Tibial nerve (tissue), 4 donors: ENCODE data around the gene ROBO3. TPM values are rescaled to one million over a fixed set of nuclear protein-coding genes. Genes with fewer than 3 reads are reported as not detected.
A peak's percentile ranks its signal among the peaks of the same experiment; 100 is the strongest.

Experiments
- DNase-seq, 2 donors: peaks; one replicate each; pipeline ENCODE4 v3.0.0-alpha.2; 2019; ENCODE audit warnings: low spot score in 2 of 2
- H3K27ac ChIP-seq, 4 donors: fragments of 200-600 bp; sonication (generic) in 3 of 4; one replicate each; pipeline ENCODE4 v1.5.1; 2017 to 2019; ENCODE audit warnings: mild to moderate bottlenecking in 1 of 4
- H3K27me3 ChIP-seq, 2 donors: fragments of 200-600 bp; sonication (generic) in 1 of 2; one replicate each; pipeline versions ENCODE4 v1.5.1 to v1.6.0; 2017 to 2019
- H3K36me3 ChIP-seq, 3 donors: fragments of 200-600 bp; sonication (generic); one replicate each; pipeline ENCODE4 v1.5.1; 2018 to 2019
- H3K4me1 ChIP-seq, 4 donors: fragments of 200-600 bp; sonication (generic) in 3 of 4; one replicate each; pipeline ENCODE4 v1.5.1; 2017 to 2019
- H3K4me3 ChIP-seq, 4 donors: fragments of 200-600 bp; sonication (generic) in 3 of 4; one replicate each; pipeline ENCODE4 v1.5.1; 2017 to 2019; ENCODE audit warnings: mild to moderate bottlenecking in 1 of 4, moderate library complexity in 1 of 4
- H3K9me3 ChIP-seq, 4 donors: fragments of 200-600 bp; sonication (generic) in 3 of 4; one replicate each; pipeline ENCODE4 v1.5.1; 2017 to 2019
- CTCF ChIP-seq, 5 experiments: fragments of 200-600 bp in 3 of 5; fragments of 450-650 bp in 2 of 5; sonication (generic) in 3 of 5; IDR thresholded peaks; one replicate each; pipeline ENCODE4 v1.5.1; 2016 to 2019; ENCODE audit warnings: antibody characterized with exemption in 5 of 5, mild to moderate bottlenecking in 3 of 5, moderate library complexity in 2 of 5
- EP300 ChIP-seq, 2 donors: sonication (generic); formaldehyde crosslinking; IDR thresholded peaks; one replicate each; pipeline ENCODE4 v1.6.1; 2017; ENCODE audit warnings: antibody characterized with exemption in 2 of 2, mild to moderate bottlenecking in 1 of 2
- POLR2A ChIP-seq, 2 donors: fragments of 450-650 bp; IDR thresholded peaks; one replicate each; pipeline ENCODE4 v1.6.1; 2017; ENCODE audit warnings: antibody characterized with exemption in 2 of 2, mild to moderate bottlenecking in 2 of 2, moderate library complexity in 2 of 2
- WGBS, 2 donors: methylation state at CpG; one replicate each; pipeline ENCODE4 v1.1.5; 2018; 5-methylcytosine and 5-hydroxymethylcytosine counted together
- total RNA-seq, 4 donors: library from RNA; depleted of rRNA; stranded (reverse); fragments of >200 nt; gene quantifications; one replicate each; pipeline ENCODE4 v1.1.0, GENCODE V29; 2016

The ROBO3 gene
- total RNA-seq, 4 donors from 2014 or later, result 22.2 to 34.3 (median 24.8) TPM

GRCh38 chr11:124875943-124876817 lies 10.9 kb downstream of the ROBO3 start:
- TF ChIP-seq POLR2A (IDR thresholded peaks at IDR 0.05) (peak; percentile 9 to 27), EP300 (IDR thresholded peaks at IDR 0.05) (peak in 1 of 2 donors; percentile 83), CTCF (IDR thresholded peaks at IDR 0.05) (peak; percentile 77 to 94 (median 89))
- 1 to 2% methylated on average over 27 to 60 of the region's 69 CpGs for WGBS, 2 donors
- Histone ChIP-seq H3K27me3 (peaks cover 0 to 31% of the 10 kb centered on the region in 2 donors), H3K9me3 (no peaks in the 10 kb centered on the region), H3K36me3 (no peaks in the 10 kb centered on the region), H3K4me3 (peak overlapping the region; percentile 47 to 77 (median 54)), H3K27ac (peak overlapping the region; percentile 77 to 98 (median 84)), H3K4me1 (peaks cover 0 to 29% (median 6%) of the 10 kb centered on the region in 4 donors)
- DNase-seq, result peak; percentile 75 to 84

- Histone ChIP-seq H3K4me3 (peak overlapping the region; percentile 47 to 77 (median 54)), H3K27ac (peak overlapping the region; percentile 77 to 98 (median 84)), H3K36me3 (no peaks in the 10 kb centered on the region), H3K9me3 (no peaks in the 10 kb centered on the region), H3K27me3 (peaks cover 0 to 23% of the 10 kb centered on the region in 2 donors), H3K4me1 (peaks cover 0 to 32% (median 6%) of the 10 kb centered on the region in 4 donors)
- no peak for DNase-seq
- no peak for TF ChIP-seq EP300 (IDR thresholded peaks at IDR 0.05)
- TF ChIP-seq CTCF (IDR thresholded peaks at IDR 0.05), result no peak
- TF ChIP-seq POLR2A (IDR thresholded peaks at IDR 0.05), result no peak
- 19 to 22% methylated on average over 30 of the region's 30 CpGs for WGBS, 2 donors
Observed at GRCh38 chr11:124876818-124877630, 11.8 kb downstream of the ROBO3 start.

GRCh38 chr11:124877631-124877909 lies 12.3 kb downstream of the ROBO3 start:
- H3K9me3 ChIP-seq, result no peaks in the 10 kb centered on the region
- peak overlapping the region in 3 of 4 donors; percentile 77 to 98 (median 83) for H3K27ac ChIP-seq
- TF ChIP-seq POLR2A (IDR thresholded peaks at IDR 0.05), result no peak
- H3K27me3 ChIP-seq, result peaks cover 0 to 17% of the 10 kb centered on the region in 2 donors
- no peak for DNase-seq
- WGBS, 2 donors, result 45 to 50% methylated on average over 10 of the region's 10 CpGs
- peaks cover 0 to 37% (median 7%) of the 10 kb centered on the region in 4 donors for H3K4me1 ChIP-seq
- peak overlapping the region; percentile 47 to 77 (median 54) for H3K4me3 ChIP-seq
- H3K36me3 ChIP-seq, result no peaks in the 10 kb centered on the region

- Histone ChIP-seq H3K9me3 (no peaks in the 10 kb centered on the region), H3K4me3 (no peak overlapping the region), H3K4me1 (peaks cover 0 to 43% (median 9%) of the 10 kb centered on the region in 4 donors), H3K27me3 (peaks cover 0 to 12% of the 10 kb centered on the region in 2 donors), H3K36me3 (no peaks in the 10 kb centered on the region), H3K27ac (peak overlapping the region in 1 of 4 donors; percentile 98)
- no peak for TF ChIP-seq EP300 (IDR thresholded peaks at IDR 0.05)
- no peak for TF ChIP-seq POLR2A (IDR thresholded peaks at IDR 0.05)
- no peak for TF ChIP-seq CTCF (IDR thresholded peaks at IDR 0.05)
- no peak for DNase-seq
- WGBS, 2 donors, result 72 to 76% methylated on average over 17 of the region's 17 CpGs
Observed at GRCh38 chr11:124877910-124878758, 12.9 kb downstream of the ROBO3 start.
